HEK293 (cell line): Measurements from ENCODE around the gene RAX2.

Experiments used
- GLI2 ChIP-seq: fragments of 450-650 bp; formaldehyde crosslinking; IDR thresholded peaks from 2 replicates; pipeline ENCODE4; 2017; ENCODE audit warnings: missing biosample characterization, missing genetic modification characterization, low read depth, borderline replicate concordance
- GLI4 ChIP-seq: fragments of 450-650 bp; formaldehyde crosslinking; IDR thresholded peaks from 2 replicates; pipeline ENCODE4 v1.5.1; 2016; ENCODE audit warnings: missing biosample characterization, missing genetic modification characterization
- PRDM1 ChIP-seq: fragments of 450-650 bp; formaldehyde crosslinking; IDR thresholded peaks from 2 replicates; pipeline ENCODE4; 2016; ENCODE audit warnings: missing biosample characterization, missing genetic modification characterization
- SP2 ChIP-seq: fragments of 450-650 bp; formaldehyde crosslinking; IDR thresholded peaks from 2 replicates; pipeline ENCODE4 v1.5.1; 2016; ENCODE audit warnings: missing biosample characterization, missing genetic modification characterization
- SP7 ChIP-seq: fragments of 450-650 bp; formaldehyde crosslinking; IDR thresholded peaks from 2 replicates; pipeline ENCODE4 v1.5.1; 2016; ENCODE audit warnings: missing biosample characterization, missing genetic modification characterization
- TCF7L2 ChIP-seq: IDR thresholded peaks from 2 replicates; pipeline ENCODE4 v1.6.1; 2011; ENCODE audit warnings: low read depth, mild to moderate bottlenecking, inconsistent platforms, low read length, moderate library complexity, borderline replicate concordance
- ZFP41 ChIP-seq: fragments of 450-650 bp; formaldehyde crosslinking; IDR thresholded peaks from 2 replicates; pipeline ENCODE4 v1.5.1; 2016; ENCODE audit warnings: missing biosample characterization, missing genetic modification characterization, borderline replicate concordance
- ZIC2 ChIP-seq: fragments of 450-650 bp; formaldehyde crosslinking; IDR thresholded peaks from 2 replicates; pipeline ENCODE4 v1.5.1; 2016; ENCODE audit warnings: missing biosample characterization, missing genetic modification characterization
- ZNF302 ChIP-seq: fragments of 450-650 bp; formaldehyde crosslinking; IDR thresholded peaks from 2 replicates; pipeline ENCODE4 v1.5.1; 2016; ENCODE audit warnings: missing biosample characterization, missing genetic modification characterization, low read depth
- ZNF600 ChIP-seq: fragments of 450-650 bp; formaldehyde crosslinking; IDR thresholded peaks from 2 replicates; pipeline ENCODE4 v1.5.1; 2016; ENCODE audit warnings: missing biosample characterization, missing genetic modification characterization
- ZNF629 ChIP-seq: fragments of 450-650 bp; formaldehyde crosslinking; IDR thresholded peaks from 2 replicates; pipeline ENCODE4 v1.5.1; 2017; ENCODE audit warnings: missing biosample characterization, missing genetic modification characterization
- ZNF785 ChIP-seq: fragments of 450-650 bp; formaldehyde crosslinking; IDR thresholded peaks from 2 replicates; pipeline ENCODE4 v1.5.1; 2016; ENCODE audit warnings: missing biosample characterization, missing genetic modification characterization
- ZSCAN16 ChIP-seq: fragments of 450-650 bp; formaldehyde crosslinking; IDR thresholded peaks from 2 replicates; pipeline ENCODE4 v1.5.1; 2016; ENCODE audit warnings: missing biosample characterization, missing genetic modification characterization
- ZSCAN23 ChIP-seq: fragments of 450-650 bp; formaldehyde crosslinking; IDR thresholded peaks from 2 replicates; pipeline ENCODE4 v1.5.1; 2016; ENCODE audit warnings: missing biosample characterization, missing genetic modification characterization
- ZXDB ChIP-seq: fragments of 450-650 bp; formaldehyde crosslinking; IDR thresholded peaks from 2 replicates; pipeline ENCODE4 v1.5.1; 2016; ENCODE audit warnings: missing biosample characterization, missing genetic modification characterization
- TF ChIP-seq, protein P1 (sequence below): fragments of 450-650 bp; formaldehyde crosslinking; IDR thresholded peaks from 2 replicates; pipeline ENCODE4 v1.5.1; 2016; ENCODE audit warnings: missing biosample characterization, missing genetic modification characterization
- TF ChIP-seq, protein P2 (sequence below): fragments of 450-650 bp; formaldehyde crosslinking; IDR thresholded peaks from 2 replicates; pipeline ENCODE4 v1.5.1; 2017; ENCODE audit warnings: missing biosample characterization, missing genetic modification characterization
- TF ChIP-seq, protein P3 (sequence below): fragments of 450-650 bp; formaldehyde crosslinking; IDR thresholded peaks from 2 replicates; pipeline ENCODE4 v1.5.1; 2016; ENCODE audit warnings: missing biosample characterization, missing genetic modification characterization
- TF ChIP-seq, protein P4 (sequence below): fragments of 450-650 bp; formaldehyde crosslinking; IDR thresholded peaks from 2 replicates; pipeline ENCODE4 v1.5.1; 2016; ENCODE audit warnings: missing biosample characterization, missing genetic modification characterization
- TF ChIP-seq, protein P5 (sequence below): fragments of 450-650 bp; formaldehyde crosslinking; IDR thresholded peaks from 2 replicates; pipeline ENCODE4 v1.5.1; 2016; ENCODE audit warnings: missing biosample characterization, missing genetic modification characterization
- TF ChIP-seq, protein P6 (sequence below): fragments of 450-650 bp; formaldehyde crosslinking; IDR thresholded peaks from 2 replicates; pipeline ENCODE4 v1.5.1; 2016; ENCODE audit warnings: missing biosample characterization, missing genetic modification characterization
- TF ChIP-seq, protein P7 (sequence below): fragments of 450-650 bp; formaldehyde crosslinking; IDR thresholded peaks from 2 replicates; pipeline ENCODE4 v1.5.1; 2016; ENCODE audit warnings: missing biosample characterization, missing genetic modification characterization
- TF ChIP-seq, protein P8 (sequence below): fragments of 450-650 bp; formaldehyde crosslinking; IDR thresholded peaks from 2 replicates; pipeline ENCODE4 v1.5.1; 2016; ENCODE audit warnings: missing biosample characterization, missing genetic modification characterization

Gene RAX2

DNA sequence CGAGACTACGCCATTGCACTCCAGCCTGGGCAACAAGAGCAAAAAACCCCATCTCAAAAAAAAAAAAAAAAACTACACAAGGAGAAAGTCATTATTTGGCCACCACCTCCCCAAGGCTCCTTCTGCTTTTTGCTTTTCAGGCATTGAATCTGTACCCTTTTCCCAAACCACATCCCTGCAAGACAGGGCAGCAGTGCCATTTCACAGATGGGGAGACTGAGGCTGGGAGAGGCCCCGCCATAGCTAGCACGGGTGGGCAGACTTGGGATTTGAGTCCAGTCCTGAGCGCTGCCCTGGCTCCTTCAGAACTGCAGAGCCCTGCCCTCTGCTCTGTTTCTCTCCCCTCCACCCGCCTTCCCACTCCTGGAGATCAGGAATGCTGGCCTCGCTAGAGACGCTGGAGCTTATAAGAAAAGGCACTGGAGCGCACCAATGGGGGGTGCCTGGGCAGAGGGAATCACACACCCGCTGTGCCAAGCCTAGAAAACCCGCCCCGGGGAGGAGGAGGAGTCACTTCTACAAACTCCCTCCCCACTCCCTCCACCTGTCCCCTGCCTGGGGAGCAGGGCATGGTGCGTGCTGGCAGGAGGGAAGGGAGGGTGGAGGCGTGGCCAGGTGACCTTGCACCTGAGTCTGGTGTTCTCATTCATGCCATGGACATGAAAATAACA is 46.3 kb downstream of the RAX2 start (continued):
- TF ChIP-seq, protein P1, sequence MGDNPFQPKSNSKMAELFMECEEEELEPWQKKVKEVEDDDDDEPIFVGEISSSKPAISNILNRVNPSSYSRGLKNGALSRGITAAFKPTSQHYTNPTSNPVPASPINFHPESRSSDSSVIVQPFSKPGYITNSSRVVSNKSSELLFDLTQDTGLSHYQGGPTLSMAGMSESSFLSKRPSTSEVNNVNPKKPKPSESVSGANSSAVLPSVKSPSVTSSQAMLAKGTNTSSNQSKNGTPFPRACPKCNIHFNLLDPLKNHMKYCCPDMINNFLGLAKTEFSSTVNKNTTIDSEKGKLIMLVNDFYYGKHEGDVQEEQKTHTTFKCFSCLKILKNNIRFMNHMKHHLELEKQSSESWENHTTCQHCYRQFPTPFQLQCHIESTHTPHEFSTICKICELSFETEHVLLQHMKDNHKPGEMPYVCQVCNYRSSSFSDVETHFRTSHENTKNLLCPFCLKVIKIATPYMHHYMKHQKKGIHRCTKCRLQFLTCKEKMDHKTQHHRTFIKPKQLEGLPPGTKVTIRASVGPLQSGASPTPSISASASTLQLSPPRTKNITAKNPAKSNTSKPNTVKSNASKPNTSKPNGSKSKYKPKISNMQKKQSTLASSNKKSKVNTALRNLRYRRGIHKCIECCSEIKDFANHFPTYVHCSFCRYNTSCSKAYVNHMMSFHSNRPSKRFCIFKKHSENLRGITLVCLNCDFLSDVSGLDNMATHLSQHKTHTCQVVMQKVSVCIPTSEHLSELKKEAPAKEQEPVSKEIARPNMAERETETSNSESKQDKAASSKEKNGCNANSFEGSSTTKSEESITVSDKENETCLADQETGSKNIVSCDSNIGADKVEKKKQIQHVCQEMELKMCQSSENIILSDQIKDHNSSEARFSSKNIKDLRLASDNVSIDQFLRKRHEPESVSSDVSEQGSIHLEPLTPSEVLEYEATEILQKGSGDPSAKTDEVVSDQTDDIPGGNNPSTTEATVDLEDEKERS (tag by site-specific recombination), result no peak
- TF ChIP-seq GLI2 (tag by site-specific recombination), result no peak
- TF ChIP-seq, protein P2, sequence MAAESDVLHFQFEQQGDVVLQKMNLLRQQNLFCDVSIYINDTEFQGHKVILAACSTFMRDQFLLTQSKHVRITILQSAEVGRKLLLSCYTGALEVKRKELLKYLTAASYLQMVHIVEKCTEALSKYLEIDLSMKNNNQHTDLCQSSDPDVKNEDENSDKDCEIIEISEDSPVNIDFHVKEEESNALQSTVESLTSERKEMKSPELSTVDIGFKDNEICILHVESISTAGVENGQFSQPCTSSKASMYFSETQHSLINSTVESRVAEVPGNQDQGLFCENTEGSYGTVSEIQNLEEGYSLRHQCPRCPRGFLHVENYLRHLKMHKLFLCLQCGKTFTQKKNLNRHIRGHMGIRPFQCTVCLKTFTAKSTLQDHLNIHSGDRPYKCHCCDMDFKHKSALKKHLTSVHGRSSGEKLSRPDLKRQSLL (tag by site-specific recombination), result peak; percentile 66; the same call in 1 of the 2 replicates
- TF ChIP-seq SP7, result peak; percentile 17; the same call in 1 of the 2 replicates
- TF ChIP-seq ZSCAN16, result no peak
- no peak for TF ChIP-seq TCF7L2
- no peak for TF ChIP-seq ZNF302
- peak; percentile 40 for TF ChIP-seq SP2 (tag by site-specific recombination)
- TF ChIP-seq, protein P3, sequence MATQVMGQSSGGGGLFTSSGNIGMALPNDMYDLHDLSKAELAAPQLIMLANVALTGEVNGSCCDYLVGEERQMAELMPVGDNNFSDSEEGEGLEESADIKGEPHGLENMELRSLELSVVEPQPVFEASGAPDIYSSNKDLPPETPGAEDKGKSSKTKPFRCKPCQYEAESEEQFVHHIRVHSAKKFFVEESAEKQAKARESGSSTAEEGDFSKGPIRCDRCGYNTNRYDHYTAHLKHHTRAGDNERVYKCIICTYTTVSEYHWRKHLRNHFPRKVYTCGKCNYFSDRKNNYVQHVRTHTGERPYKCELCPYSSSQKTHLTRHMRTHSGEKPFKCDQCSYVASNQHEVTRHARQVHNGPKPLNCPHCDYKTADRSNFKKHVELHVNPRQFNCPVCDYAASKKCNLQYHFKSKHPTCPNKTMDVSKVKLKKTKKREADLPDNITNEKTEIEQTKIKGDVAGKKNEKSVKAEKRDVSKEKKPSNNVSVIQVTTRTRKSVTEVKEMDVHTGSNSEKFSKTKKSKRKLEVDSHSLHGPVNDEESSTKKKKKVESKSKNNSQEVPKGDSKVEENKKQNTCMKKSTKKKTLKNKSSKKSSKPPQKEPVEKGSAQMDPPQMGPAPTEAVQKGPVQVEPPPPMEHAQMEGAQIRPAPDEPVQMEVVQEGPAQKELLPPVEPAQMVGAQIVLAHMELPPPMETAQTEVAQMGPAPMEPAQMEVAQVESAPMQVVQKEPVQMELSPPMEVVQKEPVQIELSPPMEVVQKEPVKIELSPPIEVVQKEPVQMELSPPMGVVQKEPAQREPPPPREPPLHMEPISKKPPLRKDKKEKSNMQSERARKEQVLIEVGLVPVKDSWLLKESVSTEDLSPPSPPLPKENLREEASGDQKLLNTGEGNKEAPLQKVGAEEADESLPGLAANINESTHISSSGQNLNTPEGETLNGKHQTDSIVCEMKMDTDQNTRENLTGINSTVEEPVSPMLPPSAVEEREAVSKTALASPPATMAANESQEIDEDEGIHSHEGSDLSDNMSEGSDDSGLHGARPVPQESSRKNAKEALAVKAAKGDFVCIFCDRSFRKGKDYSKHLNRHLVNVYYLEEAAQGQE, result no peak
- TF ChIP-seq, protein P4, sequence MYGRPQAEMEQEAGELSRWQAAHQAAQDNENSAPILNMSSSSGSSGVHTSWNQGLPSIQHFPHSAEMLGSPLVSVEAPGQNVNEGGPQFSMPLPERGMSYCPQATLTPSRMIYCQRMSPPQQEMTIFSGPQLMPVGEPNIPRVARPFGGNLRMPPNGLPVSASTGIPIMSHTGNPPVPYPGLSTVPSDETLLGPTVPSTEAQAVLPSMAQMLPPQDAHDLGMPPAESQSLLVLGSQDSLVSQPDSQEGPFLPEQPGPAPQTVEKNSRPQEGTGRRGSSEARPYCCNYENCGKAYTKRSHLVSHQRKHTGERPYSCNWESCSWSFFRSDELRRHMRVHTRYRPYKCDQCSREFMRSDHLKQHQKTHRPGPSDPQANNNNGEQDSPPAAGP (tag by site-specific recombination), result no peak
- TF ChIP-seq ZNF629 (tag by site-specific recombination), result no peak
- no peak for TF ChIP-seq ZSCAN23
- TF ChIP-seq ZNF600 (tag by site-specific recombination), result no peak
- no peak for TF ChIP-seq ZNF785 (tag by site-specific recombination)
- TF ChIP-seq, protein P5, sequence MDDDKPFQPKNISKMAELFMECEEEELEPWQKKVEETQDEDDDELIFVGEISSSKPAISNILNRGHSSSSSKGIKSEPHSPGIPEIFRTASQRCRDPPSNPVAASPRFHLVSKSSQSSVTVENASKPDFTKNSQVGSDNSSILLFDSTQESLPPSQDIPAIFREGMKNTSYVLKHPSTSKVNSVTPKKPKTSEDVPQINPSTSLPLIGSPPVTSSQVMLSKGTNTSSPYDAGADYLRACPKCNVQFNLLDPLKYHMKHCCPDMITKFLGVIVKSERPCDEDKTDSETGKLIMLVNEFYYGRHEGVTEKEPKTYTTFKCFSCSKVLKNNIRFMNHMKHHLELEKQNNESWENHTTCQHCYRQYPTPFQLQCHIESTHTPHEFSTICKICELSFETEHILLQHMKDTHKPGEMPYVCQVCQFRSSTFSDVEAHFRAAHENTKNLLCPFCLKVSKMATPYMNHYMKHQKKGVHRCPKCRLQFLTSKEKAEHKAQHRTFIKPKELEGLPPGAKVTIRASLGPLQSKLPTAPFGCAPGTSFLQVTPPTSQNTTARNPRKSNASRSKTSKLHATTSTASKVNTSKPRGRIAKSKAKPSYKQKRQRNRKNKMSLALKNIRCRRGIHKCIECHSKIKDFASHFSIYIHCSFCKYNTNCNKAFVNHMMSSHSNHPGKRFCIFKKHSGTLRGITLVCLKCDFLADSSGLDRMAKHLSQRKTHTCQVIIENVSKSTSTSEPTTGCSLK (tag by site-specific recombination), result no peak
- TF ChIP-seq PRDM1 (tag by site-specific recombination), result no peak
- TF ChIP-seq GLI4, result no peak
- peak; percentile 87 for TF ChIP-seq ZIC2
- TF ChIP-seq, protein P6, sequence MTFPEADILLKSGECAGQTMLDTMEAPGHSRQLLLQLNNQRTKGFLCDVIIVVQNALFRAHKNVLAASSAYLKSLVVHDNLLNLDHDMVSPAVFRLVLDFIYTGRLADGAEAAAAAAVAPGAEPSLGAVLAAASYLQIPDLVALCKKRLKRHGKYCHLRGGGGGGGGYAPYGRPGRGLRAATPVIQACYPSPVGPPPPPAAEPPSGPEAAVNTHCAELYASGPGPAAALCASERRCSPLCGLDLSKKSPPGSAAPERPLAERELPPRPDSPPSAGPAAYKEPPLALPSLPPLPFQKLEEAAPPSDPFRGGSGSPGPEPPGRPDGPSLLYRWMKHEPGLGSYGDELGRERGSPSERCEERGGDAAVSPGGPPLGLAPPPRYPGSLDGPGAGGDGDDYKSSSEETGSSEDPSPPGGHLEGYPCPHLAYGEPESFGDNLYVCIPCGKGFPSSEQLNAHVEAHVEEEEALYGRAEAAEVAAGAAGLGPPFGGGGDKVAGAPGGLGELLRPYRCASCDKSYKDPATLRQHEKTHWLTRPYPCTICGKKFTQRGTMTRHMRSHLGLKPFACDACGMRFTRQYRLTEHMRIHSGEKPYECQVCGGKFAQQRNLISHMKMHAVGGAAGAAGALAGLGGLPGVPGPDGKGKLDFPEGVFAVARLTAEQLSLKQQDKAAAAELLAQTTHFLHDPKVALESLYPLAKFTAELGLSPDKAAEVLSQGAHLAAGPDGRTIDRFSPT (tag by site-specific recombination), result no peak
- TF ChIP-seq ZFP41 (tag by site-specific recombination), result no peak
- TF ChIP-seq, protein P7, sequence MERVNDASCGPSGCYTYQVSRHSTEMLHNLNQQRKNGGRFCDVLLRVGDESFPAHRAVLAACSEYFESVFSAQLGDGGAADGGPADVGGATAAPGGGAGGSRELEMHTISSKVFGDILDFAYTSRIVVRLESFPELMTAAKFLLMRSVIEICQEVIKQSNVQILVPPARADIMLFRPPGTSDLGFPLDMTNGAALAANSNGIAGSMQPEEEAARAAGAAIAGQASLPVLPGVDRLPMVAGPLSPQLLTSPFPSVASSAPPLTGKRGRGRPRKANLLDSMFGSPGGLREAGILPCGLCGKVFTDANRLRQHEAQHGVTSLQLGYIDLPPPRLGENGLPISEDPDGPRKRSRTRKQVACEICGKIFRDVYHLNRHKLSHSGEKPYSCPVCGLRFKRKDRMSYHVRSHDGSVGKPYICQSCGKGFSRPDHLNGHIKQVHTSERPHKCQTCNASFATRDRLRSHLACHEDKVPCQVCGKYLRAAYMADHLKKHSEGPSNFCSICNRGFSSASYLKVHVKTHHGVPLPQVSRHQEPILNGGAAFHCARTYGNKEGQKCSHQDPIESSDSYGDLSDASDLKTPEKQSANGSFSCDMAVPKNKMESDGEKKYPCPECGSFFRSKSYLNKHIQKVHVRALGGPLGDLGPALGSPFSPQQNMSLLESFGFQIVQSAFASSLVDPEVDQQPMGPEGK (tag by site-specific recombination), result no peak
- TF ChIP-seq ZXDB (tag by site-specific recombination), result no peak
- TF ChIP-seq, protein P8, sequence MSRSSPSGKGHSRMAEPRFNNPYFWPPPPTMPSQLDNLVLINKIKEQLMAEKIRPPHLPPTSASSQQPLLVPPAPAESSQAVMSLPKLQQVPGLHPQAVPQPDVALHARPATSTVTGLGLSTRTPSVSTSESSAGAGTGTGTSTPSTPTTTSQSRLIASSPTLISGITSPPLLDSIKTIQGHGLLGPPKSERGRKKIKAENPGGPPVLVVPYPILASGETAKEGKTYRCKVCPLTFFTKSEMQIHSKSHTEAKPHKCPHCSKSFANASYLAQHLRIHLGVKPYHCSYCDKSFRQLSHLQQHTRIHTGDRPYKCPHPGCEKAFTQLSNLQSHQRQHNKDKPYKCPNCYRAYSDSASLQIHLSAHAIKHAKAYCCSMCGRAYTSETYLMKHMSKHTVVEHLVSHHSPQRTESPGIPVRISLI (tag by site-specific recombination), result no peak
